Measurements from ENCODE around the gene ACVR1.
"Not testable (repeated sequence)": the region's sequence is repeated elsewhere in the genome, so short reads cannot be mapped to it uniquely, and the experiment has no call there.

Gene ACVR1

DNA sequence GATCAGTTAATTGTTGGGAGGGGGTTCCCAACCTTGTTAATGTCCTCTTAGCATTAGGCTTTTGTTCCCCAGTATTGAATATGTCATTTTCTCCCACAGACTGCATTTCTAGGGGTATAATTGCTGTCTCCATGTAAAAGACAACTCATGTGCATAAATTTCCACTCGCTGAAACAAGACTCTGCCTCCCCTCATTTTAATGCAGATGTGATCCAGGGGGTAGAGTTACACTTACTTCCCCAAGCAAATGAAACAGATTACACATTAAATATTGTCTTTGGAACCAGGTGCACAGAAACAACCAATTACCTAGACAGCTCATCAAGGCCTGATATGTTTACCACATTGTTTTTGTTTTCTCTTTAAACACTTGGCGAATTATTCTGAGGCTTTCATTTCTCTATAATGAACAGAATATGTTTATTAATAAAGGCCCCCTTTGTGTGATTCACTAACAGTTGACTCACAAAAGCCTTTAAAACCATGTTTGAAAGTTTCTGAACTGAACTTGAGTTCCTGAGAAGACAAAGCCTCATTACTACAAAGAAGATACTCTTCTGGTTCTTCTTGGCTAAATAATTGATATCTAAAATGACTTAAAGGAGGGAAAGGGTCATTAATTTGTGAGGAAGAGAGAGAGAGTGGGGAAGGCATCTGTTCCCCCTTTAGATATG, 15.0 kb upstream of the ACVR1 start:
- Histone ChIP-seq H2AFZ (ENCODE audit: low read length) (no peak overlapping the region), H2BK12ac (ENCODE audit: low read length) (no peak overlapping the region), H3K9ac (ENCODE audit: low read depth, low read length, poor library complexity) (no peak overlapping the region), H2BK15ac (ENCODE audit: low read length) (no peak overlapping the region), H3K79me1 (ENCODE audit: low read depth, low read length) (no peaks in the 10 kb centered on the region), H3K36me3 (replicated peaks in 1 of 2; ENCODE audit: control insufficient read depth in 2 of 2, insufficient read depth in 2 of 2, low read length in 2 of 2) (no peaks in the 10 kb centered on the region), H3K4me2 (ENCODE audit: insufficient read depth, low read length, poor library complexity, severe bottlenecking) (no peak overlapping the region), H3K23ac (ENCODE audit: low read depth, low read length, poor library complexity) (no peak overlapping the region), H3K4me3 (ENCODE audit: low read length in 2 of 2) (no peak overlapping the region), H2BK5ac (ENCODE audit: low read length) (no peak overlapping the region), H3K18ac (ENCODE audit: low read length) (no peak overlapping the region), H3K4ac (ENCODE audit: low read length) (no peak overlapping the region), H2BK120ac (ENCODE audit: low read depth, low read length) (no peak overlapping the region), H3K14ac (ENCODE audit: low read length) (no peak overlapping the region), H2AK5ac (ENCODE audit: low read depth, low read length) (no peak overlapping the region), H4K8ac (ENCODE audit: low read depth, low read length) (no peak overlapping the region), H4K91ac (ENCODE audit: low read depth, low read length, poor library complexity) (no peak overlapping the region), H3K4me1 (ENCODE audit: control insufficient read depth in 2 of 2, insufficient read depth in 1 of 2, low read depth in 1 of 2, low read length in 2 of 2) (peaks cover 2% of the 10 kb centered on the region in 2 donors), H3K27ac (replicated peaks; ENCODE audit: low read length) (no peak overlapping the region), H3K9me3 (replicated peaks in 1 of 2; ENCODE audit: control insufficient read depth in 2 of 2, insufficient read depth in 1 of 2, low read depth in 1 of 2, low read length in 2 of 2) (no peaks in the 10 kb centered on the region), H3K27me3 (ENCODE audit: control insufficient read depth in 3 of 3, insufficient read depth in 3 of 3, low read depth in 1 of 3, low read length in 3 of 3) (peaks cover 0 to 49% (median 0%) of the 10 kb centered on the region in 3 experiments)
- no peak for DNase-seq (ENCODE audit: low spot score)
- WGBS, 2 donors (ENCODE audit: extremely low coverage in 2 of 2, insufficient read length in 2 of 2, insufficient replicate concordance in 1 of 2): no CpG with 5 or more reads among the region's 2 CpGs

DNA sequence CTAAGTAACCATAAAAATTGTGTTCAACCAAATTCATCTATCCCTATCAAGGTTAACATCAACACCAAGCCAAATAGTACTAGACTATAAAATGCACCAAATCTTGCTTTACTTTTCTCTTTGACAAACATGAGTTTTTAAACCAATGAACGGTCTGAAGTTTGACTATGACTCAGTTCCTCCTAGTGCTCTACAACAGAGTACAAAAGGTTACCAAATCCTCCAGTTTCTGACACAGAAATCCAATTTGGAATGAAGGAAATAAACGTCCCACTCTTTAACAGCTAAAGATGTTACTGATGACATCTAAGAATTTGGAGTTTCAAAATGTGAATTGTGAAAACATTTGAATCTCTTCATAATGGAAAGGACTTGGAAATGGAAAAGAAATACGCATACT, 11.8 kb upstream of the ACVR1 start:
- no CpG with 5 or more reads among the region's 3 CpGs for WGBS, 2 donors (ENCODE audit: extremely low coverage in 2 of 2, insufficient read length in 2 of 2, insufficient replicate concordance in 1 of 2)
- no peak overlapping the region for H3K23ac ChIP-seq (ENCODE audit: low read depth, low read length, poor library complexity)

DNA sequence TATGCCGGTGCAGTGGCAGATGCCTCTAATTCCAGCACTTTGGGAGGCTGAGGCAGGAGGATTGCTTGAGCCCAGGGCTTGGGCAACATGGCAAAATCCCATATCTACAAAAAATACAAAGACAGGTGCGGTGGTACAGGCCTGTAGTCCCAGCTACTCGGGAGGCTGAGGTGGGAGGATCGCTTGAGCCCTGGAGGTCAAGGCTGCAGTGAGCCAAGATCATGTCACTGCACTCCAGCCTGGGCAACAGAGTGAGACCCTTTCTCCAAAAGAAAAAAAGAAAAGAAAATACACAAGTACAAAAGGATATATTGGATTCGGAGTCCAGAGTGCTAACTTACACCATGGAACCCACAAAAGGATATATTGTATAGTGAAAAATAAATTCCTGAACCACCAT, 8.4 kb upstream of the ACVR1 start:
- H3K79me1 ChIP-seq (ENCODE audit: low read depth, low read length); H2BK15ac ChIP-seq (ENCODE audit: low read length); H2AK5ac ChIP-seq (ENCODE audit: low read depth, low read length); H4K91ac ChIP-seq (ENCODE audit: low read depth, low read length, poor library complexity); DNase-seq (ENCODE audit: low spot score); H3K9me3 ChIP-seq (replicated peaks in 1 of 2; ENCODE audit: control insufficient read depth in 2 of 2, insufficient read depth in 1 of 2, low read depth in 1 of 2, low read length in 2 of 2); H3K4me1 ChIP-seq (ENCODE audit: control insufficient read depth in 2 of 2, insufficient read depth in 1 of 2, low read depth in 1 of 2, low read length in 2 of 2); H3K9ac ChIP-seq (ENCODE audit: low read depth, low read length, poor library complexity); H3K27me3 ChIP-seq (ENCODE audit: control insufficient read depth in 3 of 3, insufficient read depth in 3 of 3, low read depth in 1 of 3, low read length in 3 of 3); H2BK5ac ChIP-seq (ENCODE audit: low read length); H3K23ac ChIP-seq (ENCODE audit: low read depth, low read length, poor library complexity); H3K4ac ChIP-seq (ENCODE audit: low read length); H3K27ac ChIP-seq (replicated peaks; ENCODE audit: low read length); H3K4me2 ChIP-seq (ENCODE audit: insufficient read depth, low read length, poor library complexity, severe bottlenecking); H2BK12ac ChIP-seq (ENCODE audit: low read length); H3K36me3 ChIP-seq (replicated peaks in 1 of 2; ENCODE audit: control insufficient read depth in 2 of 2, insufficient read depth in 2 of 2, low read length in 2 of 2); H3K18ac ChIP-seq (ENCODE audit: low read length); H3K4me3 ChIP-seq (ENCODE audit: low read length in 2 of 2); H2AFZ ChIP-seq (ENCODE audit: low read length); H3K14ac ChIP-seq (ENCODE audit: low read length); H4K8ac ChIP-seq (ENCODE audit: low read depth, low read length); H2BK120ac ChIP-seq (ENCODE audit: low read depth, low read length): not testable (repeated sequence)
- no CpG with 5 or more reads among the region's 5 CpGs for WGBS, 2 donors (ENCODE audit: extremely low coverage in 2 of 2, insufficient read length in 2 of 2, insufficient replicate concordance in 1 of 2)

More for the DNA sequence above, 11.8 kb upstream of the ACVR1 start:
- H3K27ac ChIP-seq (replicated peaks; ENCODE audit: low read length): no peak overlapping the region
- peaks cover 2% of the 10 kb centered on the region in 2 donors for H3K4me1 ChIP-seq (ENCODE audit: control insufficient read depth in 2 of 2, insufficient read depth in 1 of 2, low read depth in 1 of 2, low read length in 2 of 2)
- H2BK15ac ChIP-seq (ENCODE audit: low read length): no peak overlapping the region
- no peak overlapping the region for H4K8ac ChIP-seq (ENCODE audit: low read depth, low read length)
- no peaks in the 10 kb centered on the region for H3K36me3 ChIP-seq (replicated peaks in 1 of 2; ENCODE audit: control insufficient read depth in 2 of 2, insufficient read depth in 2 of 2, low read length in 2 of 2)
- no peak overlapping the region for H2AK5ac ChIP-seq (ENCODE audit: low read depth, low read length)
- H2BK5ac ChIP-seq (ENCODE audit: low read length): no peak overlapping the region
- H2BK120ac ChIP-seq (ENCODE audit: low read depth, low read length): no peak overlapping the region
- no peak overlapping the region for H2BK12ac ChIP-seq (ENCODE audit: low read length)
- no peak overlapping the region for H3K4me3 ChIP-seq (ENCODE audit: low read length in 2 of 2)
- H3K9ac ChIP-seq (ENCODE audit: low read depth, low read length, poor library complexity): no peak overlapping the region
- no peak overlapping the region for H2AFZ ChIP-seq (ENCODE audit: low read length)
- DNase-seq (ENCODE audit: low spot score): no peak
- no peak overlapping the region for H3K14ac ChIP-seq (ENCODE audit: low read length)
- no peak overlapping the region for H3K4me2 ChIP-seq (ENCODE audit: insufficient read depth, low read length, poor library complexity, severe bottlenecking)
- H3K9me3 ChIP-seq (replicated peaks in 1 of 2; ENCODE audit: control insufficient read depth in 2 of 2, insufficient read depth in 1 of 2, low read depth in 1 of 2, low read length in 2 of 2): no peaks in the 10 kb centered on the region
- H3K79me1 ChIP-seq (ENCODE audit: low read depth, low read length): no peaks in the 10 kb centered on the region
- no peak overlapping the region for H4K91ac ChIP-seq (ENCODE audit: low read depth, low read length, poor library complexity)
- no peak overlapping the region for H3K4ac ChIP-seq (ENCODE audit: low read length)
- no peak overlapping the region for H3K18ac ChIP-seq (ENCODE audit: low read length)
- H3K27me3 ChIP-seq (ENCODE audit: control insufficient read depth in 3 of 3, insufficient read depth in 3 of 3, low read depth in 1 of 3, low read length in 3 of 3): peaks cover 0 to 28% (median 0%) of the 10 kb centered on the region in 3 experiments

- no peak overlapping the region for H4K91ac ChIP-seq (ENCODE audit: low read depth, low read length, poor library complexity)
- no CpG with 5 or more reads among the region's 3 CpGs for WGBS, 2 donors (ENCODE audit: extremely low coverage in 2 of 2, insufficient read length in 2 of 2, insufficient replicate concordance in 1 of 2)
Observed at GRCh38 chr2:157880927-157881326, 4.8 kb upstream of the ACVR1 start.

More at GRCh38 chr2:157880927-157881326, 4.8 kb upstream of the ACVR1 start:
- no peak for DNase-seq (ENCODE audit: low spot score)
- peaks cover 0 to 22% (median 7%) of the 10 kb centered on the region in 3 experiments for H3K27me3 ChIP-seq (ENCODE audit: control insufficient read depth in 3 of 3, insufficient read depth in 3 of 3, low read depth in 1 of 3, low read length in 3 of 3)
- no peak overlapping the region for H3K14ac ChIP-seq (ENCODE audit: low read length)
- H2BK120ac ChIP-seq (ENCODE audit: low read depth, low read length): no peak overlapping the region
- H3K27ac ChIP-seq (replicated peaks; ENCODE audit: low read length): no peak overlapping the region
- no peak overlapping the region for H3K4me2 ChIP-seq (ENCODE audit: insufficient read depth, low read length, poor library complexity, severe bottlenecking)
- H3K9me3 ChIP-seq (replicated peaks in 1 of 2; ENCODE audit: control insufficient read depth in 2 of 2, insufficient read depth in 1 of 2, low read depth in 1 of 2, low read length in 2 of 2): no peaks in the 10 kb centered on the region
- H2BK12ac ChIP-seq (ENCODE audit: low read length): no peak overlapping the region
- H3K18ac ChIP-seq (ENCODE audit: low read length): no peak overlapping the region
- no peaks in the 10 kb centered on the region for H3K36me3 ChIP-seq (replicated peaks in 1 of 2; ENCODE audit: control insufficient read depth in 2 of 2, insufficient read depth in 2 of 2, low read length in 2 of 2)
- no peaks in the 10 kb centered on the region for H3K79me1 ChIP-seq (ENCODE audit: low read depth, low read length)
- H3K9ac ChIP-seq (ENCODE audit: low read depth, low read length, poor library complexity): no peak overlapping the region
- H4K8ac ChIP-seq (ENCODE audit: low read depth, low read length): no peak overlapping the region
- no peak overlapping the region for H2BK15ac ChIP-seq (ENCODE audit: low read length)
- H3K4me1 ChIP-seq (ENCODE audit: control insufficient read depth in 2 of 2, insufficient read depth in 1 of 2, low read depth in 1 of 2, low read length in 2 of 2): no peaks in the 10 kb centered on the region
- no peak overlapping the region for H3K4ac ChIP-seq (ENCODE audit: low read length)
- no peak overlapping the region for H2AFZ ChIP-seq (ENCODE audit: low read length)
- H3K23ac ChIP-seq (ENCODE audit: low read depth, low read length, poor library complexity): no peak overlapping the region
- H2AK5ac ChIP-seq (ENCODE audit: low read depth, low read length): no peak overlapping the region
- no peak overlapping the region for H2BK5ac ChIP-seq (ENCODE audit: low read length)
- no peak overlapping the region for H3K4me3 ChIP-seq (ENCODE audit: low read length in 2 of 2)
